Measurements from ENCODE around the gene EVA1C.
"Not testable (repeated sequence)": the region's sequence is repeated elsewhere in the genome, so short reads cannot be mapped to it uniquely, and the experiment has no call there.

DNA sequence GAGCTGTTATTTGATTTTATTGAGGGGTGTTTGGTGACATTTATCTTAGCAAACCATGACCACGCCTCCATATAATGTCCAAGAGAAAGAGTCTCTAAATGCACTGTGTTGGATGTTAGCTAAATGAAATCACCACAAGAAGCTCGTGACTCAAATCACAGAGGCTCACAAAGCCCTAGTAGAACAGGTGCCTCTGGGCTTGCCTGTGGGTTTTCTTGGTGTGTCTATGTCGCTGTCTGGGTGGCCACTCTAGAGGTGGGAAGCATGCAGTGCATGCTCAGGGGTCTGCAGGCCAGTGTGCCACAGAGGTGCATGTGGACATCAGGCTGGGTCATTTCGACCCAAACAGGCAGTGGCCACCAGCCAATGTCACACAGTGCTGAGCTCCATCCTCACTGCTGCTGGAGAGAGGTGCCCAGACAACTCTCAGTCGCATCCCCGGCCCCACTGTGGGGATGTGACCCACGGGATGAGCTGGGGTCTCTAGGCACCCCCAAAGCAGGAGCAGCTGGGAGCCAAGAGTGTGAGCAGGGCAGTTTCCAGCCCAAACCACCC, 94.0 kb downstream of the EVA1C start:
- TF ChIP-seq, protein P1, sequence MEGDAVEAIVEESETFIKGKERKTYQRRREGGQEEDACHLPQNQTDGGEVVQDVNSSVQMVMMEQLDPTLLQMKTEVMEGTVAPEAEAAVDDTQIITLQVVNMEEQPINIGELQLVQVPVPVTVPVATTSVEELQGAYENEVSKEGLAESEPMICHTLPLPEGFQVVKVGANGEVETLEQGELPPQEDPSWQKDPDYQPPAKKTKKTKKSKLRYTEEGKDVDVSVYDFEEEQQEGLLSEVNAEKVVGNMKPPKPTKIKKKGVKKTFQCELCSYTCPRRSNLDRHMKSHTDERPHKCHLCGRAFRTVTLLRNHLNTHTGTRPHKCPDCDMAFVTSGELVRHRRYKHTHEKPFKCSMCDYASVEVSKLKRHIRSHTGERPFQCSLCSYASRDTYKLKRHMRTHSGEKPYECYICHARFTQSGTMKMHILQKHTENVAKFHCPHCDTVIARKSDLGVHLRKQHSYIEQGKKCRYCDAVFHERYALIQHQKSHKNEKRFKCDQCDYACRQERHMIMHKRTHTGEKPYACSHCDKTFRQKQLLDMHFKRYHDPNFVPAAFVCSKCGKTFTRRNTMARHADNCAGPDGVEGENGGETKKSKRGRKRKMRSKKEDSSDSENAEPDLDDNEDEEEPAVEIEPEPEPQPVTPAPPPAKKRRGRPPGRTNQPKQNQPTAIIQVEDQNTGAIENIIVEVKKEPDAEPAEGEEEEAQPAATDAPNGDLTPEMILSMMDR (optimal IDR thresholded peaks at IDR 0.05 in 1 of 3, IDR thresholded peaks at IDR 0.05 in 1 of 3, conservative IDR thresholded peaks at IDR 0.05 in 1 of 3; ENCODE audit: extremely low read depth in 1 of 3, insufficient read depth in 2 of 3, low read length in 3 of 3): not testable (repeated sequence)
- TF ChIP-seq EZH2 (IDR thresholded peaks at IDR 0.05; ENCODE audit: low read length): not testable (repeated sequence)

All from keratinocyte (primary cell).